Suprapubic skin (tissue), 3 donors: Measurements from ENCODE around the gene SPDYE4.

Experiments
- CTCF ChIP-seq, 2 donors: fragments of 200-600 bp in 1 of 2; fragments of 450-650 bp in 1 of 2; sonication (generic) in 1 of 2; IDR thresholded peaks; one replicate each; pipeline ENCODE4 v1.5.1; 2016 to 2019; ENCODE audit warnings: antibody characterized with exemption in 2 of 2, mild to moderate bottlenecking in 1 of 2, moderate library complexity in 1 of 2
- EP300 ChIP-seq: sonication (generic); formaldehyde crosslinking; IDR thresholded peaks from one replicate; pipeline ENCODE4 v1.6.1; 2017; ENCODE audit warnings: antibody characterized with exemption
- POLR2A ChIP-seq, 2 donors: fragments of 450-650 bp; IDR thresholded peaks; one replicate each; pipeline ENCODE4 v1.6.1; 2017; ENCODE audit warnings: antibody characterized with exemption in 2 of 2, mild to moderate bottlenecking in 2 of 2, moderate library complexity in 2 of 2

- TF ChIP-seq CTCF (IDR thresholded peaks at IDR 0.05) (no peak), EP300 (no peak), POLR2A (IDR thresholded peaks at IDR 0.05) (no peak)
These were observed 40.7 kb upstream of the SPDYE4 start, which contains the start of gene MFSD6L for GRCh38 chr17:8798846-8799569.
